H9 (cell line): ENCODE results near the gene SMO. TPM values are rescaled to one million over a fixed set of nuclear protein-coding genes. Genes with fewer than 3 reads are reported as not detected.

ENCODE experiments used
- DNase-seq: peaks from one replicate; pipeline ENCODE4 v3.0.0-alpha.2; 2017
- H2AFZ ChIP-seq: one replicate; pipeline ENCODE4 v1.6.1; 2013; ENCODE audit warnings: mild to moderate bottlenecking, low read length, control low read depth, moderate library complexity
- H2AK5ac ChIP-seq: 2 replicates; pipeline ENCODE4 v1.6.1; 2013; ENCODE audit warnings: low read length, control low read depth, mixed read lengths; ENCODE audit not compliant: insufficient read length
- H2BK120ac ChIP-seq: one replicate; pipeline ENCODE4 v1.6.1; 2013; ENCODE audit warnings: low read depth, mild to moderate bottlenecking, low read length, control low read depth, inconsistent platforms; ENCODE audit not compliant: poor library complexity, severe bottlenecking
- H2BK12ac ChIP-seq: 2 replicates; pipeline ENCODE4 v1.6.1; 2013; ENCODE audit warnings: low read length, control low read depth, mixed read lengths, low read depth; ENCODE audit not compliant: insufficient read length
- H2BK15ac ChIP-seq: 2 replicates; pipeline ENCODE4 v1.6.1; 2013; ENCODE audit warnings: low read depth, low read length, control low read depth
- H2BK20ac ChIP-seq: one replicate; pipeline ENCODE4 v1.6.1; 2013; ENCODE audit warnings: low read depth, mild to moderate bottlenecking, low read length, control low read depth, inconsistent platforms; ENCODE audit not compliant: poor library complexity, severe bottlenecking
- H2BK5ac ChIP-seq: 2 replicates; pipeline ENCODE4 v1.6.1; 2013; ENCODE audit warnings: low read length, control low read depth, mixed read lengths; ENCODE audit not compliant: insufficient read length
- H3K14ac ChIP-seq: 2 replicates; pipeline ENCODE4 v1.6.1; 2013; ENCODE audit warnings: low read length, control low read depth; ENCODE audit not compliant: insufficient read depth
- H3K18ac ChIP-seq: 2 replicates; pipeline ENCODE4 v1.6.1; 2013; ENCODE audit warnings: low read depth, mild to moderate bottlenecking, mixed read lengths, low read length, control low read depth; ENCODE audit not compliant: insufficient read length
- H3K23ac ChIP-seq: 2 replicates; pipeline ENCODE4 v1.6.1; 2013; ENCODE audit warnings: low read length, control low read depth, mixed read lengths, low read depth; ENCODE audit not compliant: insufficient read length
- H3K23me2 ChIP-seq: 2 replicates; pipeline ENCODE4 v1.6.1; 2013; ENCODE audit warnings: low read depth, mild to moderate bottlenecking, mixed read lengths, low read length, control low read depth; ENCODE audit not compliant: insufficient read length, poor library complexity, severe bottlenecking
- H3K27ac ChIP-seq: 2 replicates; pipeline ENCODE4 v1.5.1; 2013; ENCODE audit warnings: low read length, control low read depth, mixed read lengths, low read depth; ENCODE audit not compliant: insufficient read length
- H3K27me3 ChIP-seq: 2 replicates; pipeline ENCODE4 v1.6.1; 2013; ENCODE audit warnings: low read length, control low read depth, inconsistent platforms; ENCODE audit not compliant: insufficient read depth
- H3K4ac ChIP-seq: 2 replicates; pipeline ENCODE4 v1.6.1; 2013; ENCODE audit warnings: low read depth, mild to moderate bottlenecking, control low read depth, inconsistent platforms, low read length, moderate library complexity
- H3K4me1 ChIP-seq: 2 replicates; pipeline ENCODE4 v1.6.1; 2013; ENCODE audit warnings: low read length, control low read depth, inconsistent platforms; ENCODE audit not compliant: insufficient read depth
- H3K4me2 ChIP-seq: 2 replicates; pipeline ENCODE4 v1.6.1; 2013; ENCODE audit warnings: low read length, control low read depth, mixed read lengths; ENCODE audit not compliant: insufficient read length, insufficient read depth
- H3K56ac ChIP-seq: 2 replicates; pipeline ENCODE4 v1.6.1; 2013; ENCODE audit warnings: low read depth, mild to moderate bottlenecking, mixed read lengths, low read length, control low read depth; ENCODE audit not compliant: insufficient read length
- H3K79me1 ChIP-seq: 2 replicates; pipeline ENCODE4 v1.6.1; 2013; ENCODE audit warnings: low read depth, mild to moderate bottlenecking, moderate library complexity, low read length, control low read depth, inconsistent platforms; ENCODE audit not compliant: insufficient read depth, poor library complexity, severe bottlenecking
- H3K79me2 ChIP-seq: 2 replicates; pipeline ENCODE4 v1.6.1; 2013; ENCODE audit warnings: low read length, control low read depth, inconsistent platforms; ENCODE audit not compliant: insufficient read depth
- H3K9ac ChIP-seq: 2 replicates; pipeline ENCODE4 v1.6.1; 2013; ENCODE audit warnings: low read length, control low read depth, mixed read lengths; ENCODE audit not compliant: insufficient read length; ENCODE audit errors: extremely low read depth
- H3K9me3 ChIP-seq: one replicate; pipeline ENCODE4 v1.6.1; 2013; ENCODE audit warnings: low read depth, low read length, inconsistent platforms; ENCODE audit not compliant: control insufficient read depth
- H3T11ph ChIP-seq: one replicate; pipeline ENCODE4 v1.6.1; 2013; ENCODE audit warnings: mild to moderate bottlenecking, low read length, control low read depth, inconsistent platforms
- H4K20me1 ChIP-seq: one replicate; pipeline ENCODE4 v1.6.1; 2013; ENCODE audit not compliant: control insufficient read depth, insufficient read length, insufficient read depth
- H4K5ac ChIP-seq: 2 replicates; pipeline ENCODE4 v1.6.1; 2013; ENCODE audit warnings: low read depth, mild to moderate bottlenecking, mixed read lengths, low read length, control low read depth; ENCODE audit not compliant: insufficient read length
- H4K8ac ChIP-seq: replicated peaks from 2 replicates; pipeline ENCODE4 v1.6.1; 2013; ENCODE audit warnings: low read length, control low read depth, mixed read lengths, low read depth; ENCODE audit not compliant: insufficient read length
- H4K91ac ChIP-seq: 2 replicates; pipeline ENCODE4 v1.6.1; 2013; ENCODE audit warnings: low read depth, mild to moderate bottlenecking, moderate library complexity, mixed read lengths, low read length, control low read depth; ENCODE audit not compliant: insufficient read length
- H3K27ac Mint-ChIP-seq, 3 experiments: 2 replicates in 2 of 3; 3 replicates in 1 of 3; pipeline ENCODE4 v1.8.0; 2020 to 2021; ENCODE audit warnings: mixed read lengths in 3 of 3, mild to moderate bottlenecking in 1 of 3, moderate library complexity in 1 of 3
- H3K27me3 Mint-ChIP-seq: 2 replicates; pipeline ENCODE4 v1.8.0; 2021; ENCODE audit warnings: low read depth, mild to moderate bottlenecking, moderate library complexity, mixed read lengths
- H3K36me3 Mint-ChIP-seq, 3 experiments: 2 replicates in 2 of 3; 3 replicates in 1 of 3; pipeline ENCODE4 v1.8.0; 2020 to 2021; ENCODE audit warnings: low read depth in 3 of 3, mixed read lengths in 3 of 3; ENCODE audit not compliant: insufficient read depth in 1 of 3
- H3K4me1 Mint-ChIP-seq, 2 experiments: 2 replicates each; pipeline ENCODE4 v1.8.0; 2020; ENCODE audit warnings: mixed read lengths in 2 of 2
- H3K4me3 Mint-ChIP-seq, 2 experiments: 2 replicates in 1 of 2; 3 replicates in 1 of 2; pipeline ENCODE4 v1.8.0; 2020 to 2021; ENCODE audit warnings: mild to moderate bottlenecking in 2 of 2, mixed read lengths in 2 of 2, moderate library complexity in 1 of 2
- H3K9me3 Mint-ChIP-seq, 2 experiments: 2 replicates in 1 of 2; 3 replicates in 1 of 2; pipeline ENCODE4 v1.8.0; 2020; ENCODE audit warnings: mild to moderate bottlenecking in 2 of 2, mixed read lengths in 2 of 2, moderate library complexity in 1 of 2
- WGBS: extraction: QIAGEN DNeasy Blood & Tissue Kit; methylation state at CpG from one replicate; pipeline ENCODE4 v1.1.7; 2013; ENCODE audit warnings: missing lambda C conversion rate, low lambda C conversion rate, mixed read lengths; ENCODE audit not compliant: insufficient read length; ENCODE audit errors: extremely low coverage; 5-methylcytosine and 5-hydroxymethylcytosine counted together
- total RNA-seq: library from RNA; stranded (reverse); gene quantifications from 2 replicates; pipeline ENCODE4 v1.2.1, GENCODE V29; 2021
- TF ChIP-seq, protein P1 (sequence below): fragments of 200-600 bp; sonication (generic); conservative IDR thresholded peaks from 3 replicates; pipeline ENCODE4 v1.8.0; 2021; ENCODE audit warnings: antibody characterized with exemption, mild to moderate bottlenecking

The SMO gene
- total RNA-seq, 1 experiment from 2014 or later: 66.8 TPM

DNA sequence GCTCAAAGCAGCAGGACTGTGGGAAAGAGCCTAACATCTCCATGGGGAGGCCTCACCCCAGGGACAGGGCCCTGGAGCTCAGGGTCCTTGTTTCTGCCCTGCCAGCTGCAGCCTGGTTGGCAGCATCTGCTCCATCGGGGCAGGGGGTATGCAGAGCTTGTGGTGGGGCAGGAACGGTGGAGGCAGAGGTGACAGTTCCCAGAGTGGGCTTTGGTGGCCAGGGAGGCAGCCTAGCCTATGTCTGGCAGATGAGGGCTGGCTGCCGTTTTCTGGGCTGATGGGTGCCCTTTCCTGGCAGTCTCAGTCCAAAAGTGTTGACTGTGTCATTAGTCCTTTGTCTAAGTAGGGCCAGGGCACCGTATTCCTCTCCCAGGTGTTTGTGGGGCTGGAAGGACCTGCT is 24.2 kb downstream of the SMO start:
- no peak overlapping the region for H3K56ac ChIP-seq
- Mint-ChIP-seq H3K36me3 (peaks cover 28 to 65% (median 64%) of the 10 kb centered on the region in 3 experiments), H3K4me3 (no peak overlapping the region), H3K4me1 (peaks cover 4 to 5% of the 10 kb centered on the region in 2 experiments), H3K27ac (no peak overlapping the region), H3K27me3 (no peaks in the 10 kb centered on the region; the same call in 1 of the 2 replicates), H3K9me3 (peaks cover 22 to 27% of the 10 kb centered on the region in 2 experiments)
- no peak overlapping the region for H2BK120ac ChIP-seq
- H3K18ac ChIP-seq: no peak overlapping the region
- no peak overlapping the region for H2BK20ac ChIP-seq
- no CpG with 5 or more reads among the region's 4 CpGs for WGBS
- H2BK12ac ChIP-seq: no peak overlapping the region
- H3K27ac ChIP-seq: no peak overlapping the region
- no peak overlapping the region for H3K9ac ChIP-seq
- H3K4me2 ChIP-seq: no peak overlapping the region
- TF ChIP-seq, protein P1, sequence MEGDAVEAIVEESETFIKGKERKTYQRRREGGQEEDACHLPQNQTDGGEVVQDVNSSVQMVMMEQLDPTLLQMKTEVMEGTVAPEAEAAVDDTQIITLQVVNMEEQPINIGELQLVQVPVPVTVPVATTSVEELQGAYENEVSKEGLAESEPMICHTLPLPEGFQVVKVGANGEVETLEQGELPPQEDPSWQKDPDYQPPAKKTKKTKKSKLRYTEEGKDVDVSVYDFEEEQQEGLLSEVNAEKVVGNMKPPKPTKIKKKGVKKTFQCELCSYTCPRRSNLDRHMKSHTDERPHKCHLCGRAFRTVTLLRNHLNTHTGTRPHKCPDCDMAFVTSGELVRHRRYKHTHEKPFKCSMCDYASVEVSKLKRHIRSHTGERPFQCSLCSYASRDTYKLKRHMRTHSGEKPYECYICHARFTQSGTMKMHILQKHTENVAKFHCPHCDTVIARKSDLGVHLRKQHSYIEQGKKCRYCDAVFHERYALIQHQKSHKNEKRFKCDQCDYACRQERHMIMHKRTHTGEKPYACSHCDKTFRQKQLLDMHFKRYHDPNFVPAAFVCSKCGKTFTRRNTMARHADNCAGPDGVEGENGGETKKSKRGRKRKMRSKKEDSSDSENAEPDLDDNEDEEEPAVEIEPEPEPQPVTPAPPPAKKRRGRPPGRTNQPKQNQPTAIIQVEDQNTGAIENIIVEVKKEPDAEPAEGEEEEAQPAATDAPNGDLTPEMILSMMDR: no peak
- H2AK5ac ChIP-seq: no peak overlapping the region
- H4K20me1 ChIP-seq: no peaks in the 10 kb centered on the region
- no peak overlapping the region for H3K14ac ChIP-seq
- H3K79me1 ChIP-seq: no peaks in the 10 kb centered on the region
- no peak overlapping the region for H4K91ac ChIP-seq
- DNase-seq: no peak
- no peak overlapping the region for H3K4ac ChIP-seq
- no peaks in the 10 kb centered on the region for H3K9me3 ChIP-seq
- no peak overlapping the region for H4K8ac ChIP-seq
- no peak overlapping the region for H2AFZ ChIP-seq
- H4K5ac ChIP-seq: no peak overlapping the region
- no peaks in the 10 kb centered on the region for H3K79me2 ChIP-seq
- H3K4me1 ChIP-seq: no peaks in the 10 kb centered on the region
- no peaks in the 10 kb centered on the region for H3K23me2 ChIP-seq
- H2BK5ac ChIP-seq: no peak overlapping the region
- H3K27me3 ChIP-seq: no peaks in the 10 kb centered on the region
- H2BK15ac ChIP-seq: no peak overlapping the region
- no peak overlapping the region for H3T11ph ChIP-seq
- H3K23ac ChIP-seq: no peak overlapping the region
